ENCODE data around the gene MBD3L2B.
"Not testable (repeated sequence)": the region's sequence is repeated elsewhere in the genome, so short reads cannot be mapped to it uniquely, and the experiment has no call there.

DNA sequence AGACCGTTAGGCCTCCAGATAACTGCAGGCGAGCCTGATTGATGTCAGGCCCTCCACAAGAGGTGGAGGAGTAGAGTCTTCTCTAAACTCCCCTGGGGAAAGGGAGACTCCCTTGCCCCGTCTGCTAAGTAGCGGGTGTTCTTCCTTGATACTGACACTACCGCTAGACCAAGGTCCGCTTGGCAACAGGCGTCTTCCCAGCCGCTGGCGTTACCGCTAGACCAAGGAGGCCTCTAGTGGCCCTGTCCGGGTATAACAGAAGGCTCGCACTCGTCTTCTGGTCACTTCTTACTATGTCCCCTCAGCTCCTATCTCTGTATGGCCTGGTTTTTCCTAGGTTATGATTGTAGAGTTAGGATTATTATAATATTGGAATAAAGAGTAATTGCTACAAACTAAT is 45.9 kb upstream of the MBD3L2B start:
- TF ChIP-seq, protein P1, sequence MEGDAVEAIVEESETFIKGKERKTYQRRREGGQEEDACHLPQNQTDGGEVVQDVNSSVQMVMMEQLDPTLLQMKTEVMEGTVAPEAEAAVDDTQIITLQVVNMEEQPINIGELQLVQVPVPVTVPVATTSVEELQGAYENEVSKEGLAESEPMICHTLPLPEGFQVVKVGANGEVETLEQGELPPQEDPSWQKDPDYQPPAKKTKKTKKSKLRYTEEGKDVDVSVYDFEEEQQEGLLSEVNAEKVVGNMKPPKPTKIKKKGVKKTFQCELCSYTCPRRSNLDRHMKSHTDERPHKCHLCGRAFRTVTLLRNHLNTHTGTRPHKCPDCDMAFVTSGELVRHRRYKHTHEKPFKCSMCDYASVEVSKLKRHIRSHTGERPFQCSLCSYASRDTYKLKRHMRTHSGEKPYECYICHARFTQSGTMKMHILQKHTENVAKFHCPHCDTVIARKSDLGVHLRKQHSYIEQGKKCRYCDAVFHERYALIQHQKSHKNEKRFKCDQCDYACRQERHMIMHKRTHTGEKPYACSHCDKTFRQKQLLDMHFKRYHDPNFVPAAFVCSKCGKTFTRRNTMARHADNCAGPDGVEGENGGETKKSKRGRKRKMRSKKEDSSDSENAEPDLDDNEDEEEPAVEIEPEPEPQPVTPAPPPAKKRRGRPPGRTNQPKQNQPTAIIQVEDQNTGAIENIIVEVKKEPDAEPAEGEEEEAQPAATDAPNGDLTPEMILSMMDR (IDR thresholded peaks at IDR 0.05; ENCODE audit: low read length) = peak; percentile 22; the same call in 1 of the 2 replicates
- not testable (repeated sequence) for TF ChIP-seq EZH2phosphoT487 (IDR thresholded peaks at IDR 0.05; ENCODE audit: low read length); EZH2 (optimal IDR thresholded peaks at IDR 0.05; ENCODE audit: low read depth, low read length)
